Lung (tissue), 12 donors: ENCODE data around the gene CNPY2. TPM values are rescaled to one million over a fixed set of nuclear protein-coding genes. Genes with fewer than 3 reads are reported as not detected.
A peak's percentile ranks its signal among the peaks of the same experiment; 100 is the strongest.

Source experiments
- ATAC-seq: fragments of 200-7000 bp; cut with Tn5 transposase; one replicate; pipeline ENCODE4 v1.9.1; 2020; ENCODE audit warnings: moderate number of reproducible peaks; ENCODE audit not compliant: insufficient read depth, low FRiP score
- DNase-seq, 3 donors: peaks; one replicate each; pipeline ENCODE4 v3.0.0-alpha.2; 2013 to 2017
- H3K27ac ChIP-seq, 2 donors: one replicate each; pipeline ENCODE4 v1.5.1; 2013; ENCODE audit warnings: mild to moderate bottlenecking in 2 of 2, moderate library complexity in 2 of 2, control low read depth in 1 of 2, inconsistent platforms in 1 of 2, low read depth in 1 of 2, low read length in 1 of 2
- H3K27me3 ChIP-seq, 3 donors: one replicate each; pipeline ENCODE4 v1.5.1; 2013; ENCODE audit warnings: low read length in 2 of 3; ENCODE audit not compliant: control insufficient read depth in 3 of 3, insufficient read depth in 3 of 3
- H3K36me3 ChIP-seq, 4 donors: one replicate each; pipeline ENCODE4 v1.5.1; 2013; ENCODE audit warnings: low read length in 4 of 4, mild to moderate bottlenecking in 1 of 4, moderate library complexity in 1 of 4; ENCODE audit not compliant: control insufficient read depth in 4 of 4, insufficient read depth in 4 of 4
- H3K4me1 ChIP-seq, 5 donors: one replicate each; pipeline ENCODE4 v1.5.1; 2013; ENCODE audit warnings: low read length in 5 of 5, mild to moderate bottlenecking in 2 of 5, moderate library complexity in 1 of 5; ENCODE audit not compliant: control insufficient read depth in 5 of 5, insufficient read depth in 5 of 5
- H3K4me3 ChIP-seq: one replicate; pipeline ENCODE4 v1.5.1; 2013; ENCODE audit warnings: mild to moderate bottlenecking, control low read depth, moderate library complexity
- H3K9ac ChIP-seq, 2 donors: one replicate each; pipeline ENCODE4 v1.5.1; 2013; ENCODE audit warnings: low read length in 2 of 2, control low read depth in 1 of 2; ENCODE audit not compliant: insufficient read depth in 1 of 2
- H3K9me3 ChIP-seq, 4 donors: one replicate each; pipeline ENCODE4 v1.5.1; 2013; ENCODE audit warnings: low read length in 3 of 4, mild to moderate bottlenecking in 1 of 4, moderate library complexity in 1 of 4; ENCODE audit not compliant: control insufficient read depth in 4 of 4, insufficient read depth in 3 of 4
- WGBS, 2 donors: extraction: QIAGEN DNeasy Blood & Tissue Kit; methylation state at CpG; one replicate each; pipeline ENCODE4 v1.1.7; 2013; 5-methylcytosine and 5-hydroxymethylcytosine counted together
- polyA plus RNA-seq, 2 donors: library from polyadenylated mRNA; stranded (reverse); fragments of 200-250 nt; gene quantifications; one replicate each; pipeline ENCODE4 v1.2.1, GENCODE V29; 2013
- total RNA-seq, 2 donors: library from RNA; depleted of rRNA in 1 of 2; stranded (reverse); fragments of >200 nt in 1 of 2; gene quantifications; one replicate each; pipeline ENCODE4 v1.2.1, GENCODE V29; 2014 to 2021
- TF ChIP-seq, protein P1 (sequence below): IDR thresholded peaks from 2 replicates; pipeline ENCODE4 v1.5.1; 2012; ENCODE audit warnings: mild to moderate bottlenecking; ENCODE audit errors: control extremely low read depth, extremely low read depth
- donor health status: control.
- donor health status: control.
- donor health status: Bipolar disorder and iron deficiency.
- donor health status: healthy.
- donor health status: DM: yes; HTN: yes; CAD: no.

Gene CNPY2
- total and polyA plus RNA-seq, 4 donors: 38.8 to 153 (median 126) TPM

DNA sequence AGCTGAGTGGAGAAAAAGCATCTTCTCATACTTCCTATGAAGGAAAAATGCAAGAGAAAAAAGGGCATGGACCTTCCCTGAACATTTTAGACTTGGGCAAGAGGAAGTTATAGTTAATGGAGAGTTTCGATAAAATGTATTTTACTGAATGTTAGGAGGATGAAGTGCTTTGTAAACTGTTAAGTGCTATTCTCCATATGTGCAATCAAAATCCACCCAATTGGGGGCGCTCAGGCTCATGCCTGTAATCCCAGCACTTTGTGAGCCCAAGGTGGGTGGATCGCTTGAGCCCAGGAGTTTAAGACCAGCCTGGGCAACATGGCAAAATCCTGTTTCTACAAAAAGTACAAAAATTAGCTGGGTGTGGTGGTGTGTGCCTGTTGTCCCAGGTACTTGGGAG is 1.9 kb upstream of the CNPY2 start:
- WGBS, 2 donors: 94% methylated on average over 3 of the region's 3 CpGs
- no peaks in the 10 kb centered on the region for H3K9me3 ChIP-seq
- H3K4me3 ChIP-seq: no peak overlapping the region
- no peak overlapping the region for H3K27ac ChIP-seq
- DNase-seq: no peak
- TF ChIP-seq, protein P1, sequence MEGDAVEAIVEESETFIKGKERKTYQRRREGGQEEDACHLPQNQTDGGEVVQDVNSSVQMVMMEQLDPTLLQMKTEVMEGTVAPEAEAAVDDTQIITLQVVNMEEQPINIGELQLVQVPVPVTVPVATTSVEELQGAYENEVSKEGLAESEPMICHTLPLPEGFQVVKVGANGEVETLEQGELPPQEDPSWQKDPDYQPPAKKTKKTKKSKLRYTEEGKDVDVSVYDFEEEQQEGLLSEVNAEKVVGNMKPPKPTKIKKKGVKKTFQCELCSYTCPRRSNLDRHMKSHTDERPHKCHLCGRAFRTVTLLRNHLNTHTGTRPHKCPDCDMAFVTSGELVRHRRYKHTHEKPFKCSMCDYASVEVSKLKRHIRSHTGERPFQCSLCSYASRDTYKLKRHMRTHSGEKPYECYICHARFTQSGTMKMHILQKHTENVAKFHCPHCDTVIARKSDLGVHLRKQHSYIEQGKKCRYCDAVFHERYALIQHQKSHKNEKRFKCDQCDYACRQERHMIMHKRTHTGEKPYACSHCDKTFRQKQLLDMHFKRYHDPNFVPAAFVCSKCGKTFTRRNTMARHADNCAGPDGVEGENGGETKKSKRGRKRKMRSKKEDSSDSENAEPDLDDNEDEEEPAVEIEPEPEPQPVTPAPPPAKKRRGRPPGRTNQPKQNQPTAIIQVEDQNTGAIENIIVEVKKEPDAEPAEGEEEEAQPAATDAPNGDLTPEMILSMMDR: no peak
- no peak for ATAC-seq
- peaks cover 0 to 13% (median 6%) of the 10 kb centered on the region in 5 donors for H3K4me1 ChIP-seq
- peaks cover 7 to 36% (median 9%) of the 10 kb centered on the region in 4 donors for H3K36me3 ChIP-seq
- no peak overlapping the region for H3K9ac ChIP-seq
- H3K27me3 ChIP-seq: no peaks in the 10 kb centered on the region

DNA sequence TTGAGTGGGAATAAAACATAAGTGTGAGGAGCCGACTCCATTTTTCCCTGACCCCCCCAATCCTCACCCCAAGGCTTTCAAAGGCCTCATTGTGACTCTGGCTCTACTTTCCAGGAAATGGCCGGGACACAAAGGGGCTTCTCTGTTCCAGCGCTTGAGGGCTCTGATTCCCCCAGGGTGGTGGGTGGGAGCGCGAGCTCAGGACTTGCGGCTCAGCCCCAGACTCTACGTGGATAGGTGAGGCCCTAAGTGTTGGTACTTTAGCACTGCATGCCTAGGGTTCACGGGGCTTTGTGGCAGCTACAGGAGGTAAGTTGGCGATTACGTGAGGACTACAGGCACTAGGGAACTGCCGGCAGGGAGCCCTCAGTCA is 553 bp downstream of the CNPY2 start:
- TF ChIP-seq, protein P1: no peak
- H3K9me3 ChIP-seq: no peaks in the 10 kb centered on the region
- H3K4me1 ChIP-seq: peaks cover 0 to 13% (median 6%) of the 10 kb centered on the region in 5 donors
- DNase-seq (peak; percentile 26 to 39 (median 29)), ATAC-seq (no peak)
- peak overlapping the region; percentile 80 to 98 for H3K9ac ChIP-seq
- peaks cover 0 to 38% (median 4%) of the 10 kb centered on the region in 4 donors for H3K36me3 ChIP-seq
- peak overlapping the region; percentile 72 for H3K4me3 ChIP-seq
- no peaks in the 10 kb centered on the region for H3K27me3 ChIP-seq
- WGBS, 2 donors: 2 to 3% methylated on average over 11 of the region's 11 CpGs
- H3K27ac ChIP-seq: peak overlapping the region; percentile 87 to 94

DNA sequence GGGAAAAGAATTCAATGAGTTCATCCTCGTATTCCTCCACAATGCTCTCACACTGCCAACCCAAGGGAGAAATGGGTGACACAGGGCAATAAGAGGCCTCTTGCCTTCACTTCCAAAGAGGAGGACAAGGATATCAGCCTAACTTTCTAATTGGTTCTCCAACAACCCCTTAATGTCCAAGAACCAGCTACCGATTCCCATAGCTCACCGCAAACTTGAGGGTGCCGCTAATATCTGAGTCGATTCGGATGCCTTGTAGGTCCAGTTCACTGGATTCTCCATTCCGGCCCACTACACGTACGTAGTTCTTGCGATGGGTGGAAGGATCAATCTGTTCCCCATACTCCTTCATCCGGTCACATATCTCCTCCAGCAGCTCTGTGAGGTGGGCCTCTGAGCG is 4.8 kb downstream of the CNPY2 start:
- TF ChIP-seq, protein P1: no peak

DNA sequence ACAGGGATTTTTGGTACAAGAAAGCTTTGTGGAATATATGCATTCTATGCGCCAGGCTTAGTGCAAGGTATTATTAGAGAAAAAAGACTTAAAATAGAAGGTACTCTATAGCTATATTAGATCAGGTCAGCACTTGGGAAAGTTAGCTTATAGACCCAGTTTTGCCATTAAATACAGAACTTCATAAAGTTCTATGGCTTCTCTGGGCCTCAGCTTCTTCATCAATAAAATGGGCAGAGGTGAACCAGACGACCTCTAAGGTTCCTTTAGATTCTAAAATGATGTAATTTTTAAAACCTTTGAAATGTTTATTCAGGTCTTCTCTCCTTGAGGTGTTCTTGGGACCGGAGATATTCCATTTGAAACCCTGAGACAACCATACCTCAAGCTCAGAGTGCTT is 7.1 kb downstream of the CNPY2 start:
- Histone ChIP-seq H3K4me1 (no peaks in the 10 kb centered on the region), H3K4me3 (no peak overlapping the region), H3K9me3 (no peaks in the 10 kb centered on the region), H3K27ac (no peak overlapping the region), H3K27me3 (no peaks in the 10 kb centered on the region), H3K36me3 (peaks cover 9 to 38% (median 13%) of the 10 kb centered on the region in 4 donors), H3K9ac (no peak overlapping the region)
- ATAC-seq (no peak), DNase-seq (no peak)
- 91 to 94% methylated on average over 3 of the region's 3 CpGs for WGBS, 2 donors
- TF ChIP-seq, protein P1: no peak

More for the DNA sequence above, 4.8 kb downstream of the CNPY2 start:
- WGBS, 2 donors: 96 to 97% methylated on average over 12 of the region's 12 CpGs
- Histone ChIP-seq H3K36me3 (peaks cover 9 to 38% (median 13%) of the 10 kb centered on the region in 4 donors), H3K4me1 (peaks cover 0 to 6% (median 6%) of the 10 kb centered on the region in 5 donors), H3K9ac (no peak overlapping the region), H3K4me3 (no peak overlapping the region), H3K27me3 (no peaks in the 10 kb centered on the region), H3K27ac (no peak overlapping the region), H3K9me3 (no peaks in the 10 kb centered on the region)
- DNase-seq (no peak), ATAC-seq (no peak)
